ENCODE results near the gene DDX21. TPM values are rescaled to one million over a fixed set of nuclear protein-coding genes. Genes with fewer than 3 reads are reported as not detected.
A peak's percentile ranks its signal among the peaks of the same experiment; 100 is the strongest.

Gene DDX21
- total and polyA plus RNA-seq, 9 of the 15 experiments (the other 6 are each of a cell fraction or from before 2014, with no cell fraction given) = 143 to 365 (median 281) TPM

- TF ChIP-seq, protein P1, sequence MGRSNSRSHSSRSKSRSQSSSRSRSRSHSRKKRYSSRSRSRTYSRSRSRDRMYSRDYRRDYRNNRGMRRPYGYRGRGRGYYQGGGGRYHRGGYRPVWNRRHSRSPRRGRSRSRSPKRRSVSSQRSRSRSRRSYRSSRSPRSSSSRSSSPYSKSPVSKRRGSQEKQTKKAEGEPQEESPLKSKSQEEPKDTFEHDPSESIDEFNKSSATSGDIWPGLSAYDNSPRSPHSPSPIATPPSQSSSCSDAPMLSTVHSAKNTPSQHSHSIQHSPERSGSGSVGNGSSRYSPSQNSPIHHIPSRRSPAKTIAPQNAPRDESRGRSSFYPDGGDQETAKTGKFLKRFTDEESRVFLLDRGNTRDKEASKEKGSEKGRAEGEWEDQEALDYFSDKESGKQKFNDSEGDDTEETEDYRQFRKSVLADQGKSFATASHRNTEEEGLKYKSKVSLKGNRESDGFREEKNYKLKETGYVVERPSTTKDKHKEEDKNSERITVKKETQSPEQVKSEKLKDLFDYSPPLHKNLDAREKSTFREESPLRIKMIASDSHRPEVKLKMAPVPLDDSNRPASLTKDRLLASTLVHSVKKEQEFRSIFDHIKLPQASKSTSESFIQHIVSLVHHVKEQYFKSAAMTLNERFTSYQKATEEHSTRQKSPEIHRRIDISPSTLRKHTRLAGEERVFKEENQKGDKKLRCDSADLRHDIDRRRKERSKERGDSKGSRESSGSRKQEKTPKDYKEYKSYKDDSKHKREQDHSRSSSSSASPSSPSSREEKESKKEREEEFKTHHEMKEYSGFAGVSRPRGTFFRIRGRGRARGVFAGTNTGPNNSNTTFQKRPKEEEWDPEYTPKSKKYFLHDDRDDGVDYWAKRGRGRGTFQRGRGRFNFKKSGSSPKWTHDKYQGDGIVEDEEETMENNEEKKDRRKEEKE (IDR thresholded peaks at IDR 0.05; ENCODE audit: borderline replicate concordance in 1 of 2, control insufficient read depth in 1 of 2, low read depth in 2 of 2, low read length in 1 of 2) = peak in 1 of 2 experiments; percentile 52; a peak in 1 of 4 replicates
- TF ChIP-seq MAFK (IDR thresholded peaks at IDR 0.05; ENCODE audit: low read length) (peak; percentile 89), EP400 (IDR thresholded peaks at IDR 0.05) (peak; percentile 28; the same call in 1 of the 2 replicates), ZZZ3 (IDR thresholded peaks at IDR 0.05) (no peak), RBFOX2 (IDR thresholded peaks at IDR 0.05; ENCODE audit: low read depth, low read length) (peak; percentile 51; the same call in 1 of the 2 replicates), HINFP (tag; conservative IDR thresholded peaks at IDR 0.05; ENCODE audit: low read depth) (0 out of 2 replicates have a peak, but pooled peaks have one; percentile 12)
- TF ChIP-seq, protein P2, sequence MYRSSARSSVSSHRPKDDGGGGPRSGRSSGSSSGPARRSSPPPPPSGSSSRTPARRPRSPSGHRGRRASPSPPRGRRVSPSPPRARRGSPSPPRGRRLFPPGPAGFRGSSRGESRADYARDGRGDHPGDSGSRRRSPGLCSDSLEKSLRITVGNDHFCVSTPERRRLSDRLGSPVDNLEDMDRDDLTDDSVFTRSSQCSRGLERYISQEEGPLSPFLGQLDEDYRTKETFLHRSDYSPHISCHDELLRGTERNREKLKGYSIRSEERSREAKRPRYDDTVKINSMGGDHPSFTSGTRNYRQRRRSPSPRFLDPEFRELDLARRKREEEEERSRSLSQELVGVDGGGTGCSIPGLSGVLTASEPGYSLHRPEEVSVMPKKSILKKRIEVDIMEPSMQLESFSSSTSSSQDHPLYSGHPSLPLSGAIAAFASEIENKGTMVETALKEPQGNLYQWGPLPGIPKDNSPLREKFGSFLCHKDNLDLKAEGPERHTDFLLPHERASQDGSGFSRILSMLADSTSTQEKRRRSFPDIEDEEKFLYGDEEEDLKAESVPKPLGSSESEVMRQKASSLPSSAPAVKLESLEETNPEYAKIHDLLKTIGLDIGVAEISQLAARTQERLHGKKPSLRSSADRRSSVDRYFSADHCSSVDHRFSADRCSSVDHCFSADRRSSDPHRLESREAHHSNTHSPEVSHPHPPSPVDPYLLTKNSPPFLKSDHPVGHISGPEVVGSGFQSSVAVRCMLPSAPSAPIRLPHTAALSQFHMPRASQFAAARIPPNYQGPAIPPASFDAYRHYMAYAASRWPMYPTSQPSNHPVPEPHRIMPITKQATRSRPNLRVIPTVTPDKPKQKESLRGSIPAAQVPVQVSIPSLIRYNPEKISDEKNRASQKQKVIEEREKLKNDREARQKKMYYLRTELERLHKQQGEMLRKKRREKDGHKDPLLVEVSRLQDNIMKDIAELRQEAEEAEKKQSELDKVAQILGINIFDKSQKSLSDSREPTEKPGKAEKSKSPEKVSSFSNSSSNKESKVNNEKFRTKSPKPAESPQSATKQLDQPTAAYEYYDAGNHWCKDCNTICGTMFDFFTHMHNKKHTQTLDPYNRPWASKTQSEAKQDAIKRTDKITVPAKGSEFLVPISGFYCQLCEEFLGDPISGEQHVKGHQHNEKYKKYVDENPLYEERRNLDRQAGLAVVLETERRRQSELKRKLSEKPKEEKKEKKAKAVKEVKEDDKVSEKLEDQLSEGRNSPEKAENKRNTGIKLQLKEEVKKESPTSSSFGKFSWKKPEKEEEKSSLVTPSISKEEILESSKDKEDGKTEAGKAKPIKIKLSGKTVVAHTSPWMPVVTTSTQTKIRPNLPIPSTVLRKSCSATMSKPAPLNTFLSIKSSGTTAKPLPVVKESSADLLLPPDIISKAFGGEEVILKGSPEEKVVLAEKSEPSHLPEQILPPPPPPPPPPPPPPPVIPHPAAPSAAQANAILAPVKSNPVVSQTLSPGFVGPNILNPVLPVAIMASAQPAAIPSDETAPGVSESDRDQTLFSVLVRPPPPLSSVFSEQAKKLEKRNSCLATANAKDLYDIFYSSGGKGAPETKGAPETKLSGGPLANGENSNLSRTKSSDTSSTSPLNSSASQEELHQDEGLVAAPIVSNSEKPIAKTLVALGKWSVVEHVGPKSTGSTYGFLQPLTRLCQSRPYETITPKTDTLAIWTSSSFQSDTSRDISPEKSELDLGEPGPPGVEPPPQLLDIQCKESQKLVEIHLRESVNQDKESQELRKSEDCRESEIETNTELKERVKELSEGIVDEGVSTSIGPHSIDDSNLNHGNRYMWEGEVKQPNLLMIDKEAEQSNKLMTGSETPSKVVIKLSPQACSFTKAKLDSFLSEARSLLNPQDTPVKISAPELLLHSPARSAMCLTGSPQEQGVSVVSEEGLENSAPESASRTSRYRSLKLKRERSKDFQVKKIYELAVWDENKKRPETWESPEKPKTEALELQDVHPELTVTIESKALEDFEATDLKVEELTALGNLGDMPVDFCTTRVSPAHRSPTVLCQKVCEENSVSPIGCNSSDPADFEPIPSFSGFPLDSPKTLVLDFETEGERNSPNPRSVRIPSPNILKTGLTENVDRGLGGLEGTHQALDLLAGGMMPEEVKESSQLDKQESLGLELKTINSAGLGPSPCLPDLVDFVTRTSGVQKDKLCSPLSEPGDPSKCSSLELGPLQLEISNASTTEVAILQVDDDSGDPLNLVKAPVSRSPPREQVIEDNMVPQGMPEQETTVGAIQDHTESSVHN (IDR thresholded peaks at IDR 0.05; ENCODE audit: borderline replicate concordance in 1 of 2, low read depth in 1 of 2) = 0 out of 4 replicates have a peak, but pooled peaks of 1 of the 2 experiments have one; percentile 55
- TF ChIP-seq, protein P3, sequence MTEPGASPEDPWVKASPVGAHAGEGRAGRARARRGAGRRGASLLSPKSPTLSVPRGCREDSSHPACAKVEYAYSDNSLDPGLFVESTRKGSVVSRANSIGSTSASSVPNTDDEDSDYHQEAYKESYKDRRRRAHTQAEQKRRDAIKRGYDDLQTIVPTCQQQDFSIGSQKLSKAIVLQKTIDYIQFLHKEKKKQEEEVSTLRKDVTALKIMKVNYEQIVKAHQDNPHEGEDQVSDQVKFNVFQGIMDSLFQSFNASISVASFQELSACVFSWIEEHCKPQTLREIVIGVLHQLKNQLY (CRISPR knock-in tag; conservative IDR thresholded peaks at IDR 0.05) = no peak
Measured at GRCh38 chr10:68959695-68960527, 3.9 kb downstream of the DDX21 start (continued).

All from K562 (cell line).